ENCODE results near the gene MORN5. TPM values are rescaled to one million over a fixed set of nuclear protein-coding genes. Genes with fewer than 3 reads are reported as not detected.

The MORN5 gene
- total and polyA plus RNA-seq, 9 of the 15 experiments (the other 6 are each of a cell fraction or from before 2014, with no cell fraction given) = not detected

DNA sequence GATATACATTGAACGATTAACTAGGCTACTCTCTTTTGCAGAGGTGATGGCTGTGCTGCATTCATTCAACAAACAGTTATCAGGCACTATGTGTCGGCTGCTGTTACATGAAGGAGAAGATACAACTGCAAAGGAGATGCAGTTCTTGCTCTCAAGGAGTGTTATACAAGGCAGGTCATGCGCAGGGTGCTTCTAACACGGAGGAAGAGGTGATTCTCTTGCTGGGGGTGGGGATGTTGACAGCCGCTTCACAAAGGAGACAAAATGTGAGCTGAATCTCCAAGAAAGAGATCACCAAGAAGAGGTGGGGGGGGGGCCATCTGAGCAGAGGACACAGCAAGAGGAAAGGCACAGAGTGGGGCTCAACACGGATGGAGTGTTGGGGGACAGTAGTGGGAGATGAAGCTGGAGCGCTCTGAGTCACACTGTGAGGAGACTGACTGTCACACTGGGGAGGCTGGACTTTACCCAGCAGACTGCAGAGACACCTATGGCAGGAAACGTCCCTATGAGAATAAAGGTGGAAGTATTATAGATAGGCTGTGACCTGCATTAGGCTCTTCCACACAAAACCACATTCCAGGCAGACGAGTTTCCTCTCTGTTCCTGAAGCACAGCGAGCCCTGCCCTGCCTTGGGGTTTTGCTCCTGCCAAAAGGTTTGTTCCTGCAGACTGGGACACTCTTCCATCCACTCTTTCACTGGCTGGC is 21.0 kb upstream of the MORN5 start:
- DNase-seq (ENCODE audit: extremely low read depth in 1 of 4, low spot score in 3 of 4) (no peak), ATAC-seq (no peak; the same call in 2 of the 3 replicates), FAIRE-seq (no peak)
- 0 out of 5 replicates have a peak, but pooled peaks cover 0 to 2% of the 10 kb centered on the region in 2 experiments for H3K4me1 ChIP-seq (replicated peaks in 1 of 2; ENCODE audit: control insufficient read depth in 2 of 2, insufficient read depth in 2 of 2, low read length in 2 of 2)
- no peaks in the 10 kb centered on the region for H3K9me1 ChIP-seq (ENCODE audit: control insufficient read depth, insufficient read depth, low read length)
- H4K20me1 ChIP-seq (replicated peaks; ENCODE audit: control insufficient read depth, insufficient read depth, low read length) = no peaks in the 10 kb centered on the region
- in situ Hi-C loops (cut with MboI) (no loop called here), intact Hi-C loops (cut with micrococcal nuclease) (no loop called here)
- WGBS (ENCODE audit: insufficient coverage, low coverage, missing lambda C conversion rate) = 26% methylated on average over 9 of the region's 10 CpGs
- H3K9me3 ChIP-seq (replicated peaks; ENCODE audit: control insufficient read depth, insufficient read depth, low read depth, low read length) = no peaks in the 10 kb centered on the region
- no peak overlapping the region for H3K9ac ChIP-seq (ENCODE audit: insufficient read depth in 1 of 2, low read depth in 2 of 2, low read length in 2 of 2)
- peaks cover 2 to 3% of the 10 kb centered on the region in 2 experiments; a peak in 2 of 5 replicates for H3K27me3 ChIP-seq (ENCODE audit: control insufficient read depth in 2 of 2, insufficient read depth in 2 of 2, low read length in 2 of 2)
- H3K27ac ChIP-seq (ENCODE audit: extremely low read depth, low read depth, low read length) = no peak overlapping the region
- CTCF ChIA-PET (ENCODE audit: low intra/inter-chr PET ratio) = no interaction called here
- no peak overlapping the region for H3K4me3 ChIP-seq
- H2AFZ ChIP-seq (ENCODE audit: low read depth, low read length) = no peak overlapping the region
- no TSS peak for BruUV-seq (replicated peaks)
- H3K36me3 ChIP-seq (ENCODE audit: control insufficient read depth, insufficient read depth, low read length) = peaks cover 21% of the 10 kb centered on the region
- POLR2A ChIA-PET = interaction anchor here (0.8 kb wide), 1 partner anchor 13 kb away, joined by 3 read pairs; no protein-coding TSS in a partner anchor
- no peak overlapping the region for H3K4me2 ChIP-seq (ENCODE audit: insufficient read depth, low read length)
- no peaks in the 10 kb centered on the region for H3K79me2 ChIP-seq (ENCODE audit: control insufficient read depth, insufficient read depth, low read length)
- TF ChIP-seq HOMEZ (CRISPR knock-in tag; IDR thresholded peaks at IDR 0.05) = no peak
- TF ChIP-seq TFAM (CRISPR knock-in tag; conservative IDR thresholded peaks at IDR 0.05) = no peak
- no peak for TF ChIP-seq SREBF2 (CRISPR knock-in tag; IDR thresholded peaks at IDR 0.05)
- TF ChIP-seq MCM2 (IDR thresholded peaks at IDR 0.05; ENCODE audit: low read depth) = no peak
- TF ChIP-seq, protein P1, sequence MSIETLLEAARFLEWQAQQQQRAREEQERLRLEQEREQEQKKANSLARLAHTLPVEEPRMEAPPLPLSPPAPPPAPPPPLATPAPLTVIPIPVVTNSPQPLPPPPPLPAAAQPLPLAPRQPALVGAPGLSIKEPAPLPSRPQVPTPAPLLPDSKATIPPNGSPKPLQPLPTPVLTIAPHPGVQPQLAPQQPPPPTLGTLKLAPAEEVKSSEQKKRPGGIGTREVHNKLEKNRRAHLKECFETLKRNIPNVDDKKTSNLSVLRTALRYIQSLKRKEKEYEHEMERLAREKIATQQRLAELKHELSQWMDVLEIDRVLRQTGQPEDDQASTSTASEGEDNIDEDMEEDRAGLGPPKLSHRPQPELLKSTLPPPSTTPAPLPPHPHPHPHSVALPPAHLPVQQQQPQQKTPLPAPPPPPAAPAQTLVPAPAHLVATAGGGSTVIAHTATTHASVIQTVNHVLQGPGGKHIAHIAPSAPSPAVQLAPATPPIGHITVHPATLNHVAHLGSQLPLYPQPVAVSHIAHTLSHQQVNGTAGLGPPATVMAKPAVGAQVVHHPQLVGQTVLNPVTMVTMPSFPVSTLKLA (conservative IDR thresholded peaks at IDR 0.05) = no peak
- TF ChIP-seq, protein P2, sequence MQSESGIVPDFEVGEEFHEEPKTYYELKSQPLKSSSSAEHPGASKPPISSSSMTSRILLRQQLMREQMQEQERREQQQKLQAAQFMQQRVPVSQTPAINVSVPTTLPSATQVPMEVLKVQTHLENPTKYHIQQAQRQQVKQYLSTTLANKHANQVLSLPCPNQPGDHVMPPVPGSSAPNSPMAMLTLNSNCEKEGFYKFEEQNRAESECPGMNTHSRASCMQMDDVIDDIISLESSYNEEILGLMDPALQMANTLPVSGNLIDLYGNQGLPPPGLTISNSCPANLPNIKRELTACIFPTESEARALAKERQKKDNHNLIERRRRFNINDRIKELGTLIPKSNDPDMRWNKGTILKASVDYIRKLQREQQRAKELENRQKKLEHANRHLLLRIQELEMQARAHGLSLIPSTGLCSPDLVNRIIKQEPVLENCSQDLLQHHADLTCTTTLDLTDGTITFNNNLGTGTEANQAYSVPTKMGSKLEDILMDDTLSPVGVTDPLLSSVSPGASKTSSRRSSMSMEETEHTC (IDR thresholded peaks at IDR 0.05) = no peak
- TF ChIP-seq BCL6 (CRISPR knock-in tag; IDR thresholded peaks at IDR 0.05) = no peak
- no peak for TF ChIP-seq RNF2 (IDR thresholded peaks at IDR 0.05)
- no peak for TF ChIP-seq ETV1 (tag; conservative IDR thresholded peaks at IDR 0.05; ENCODE audit: low read depth)

All from K562 (cell line).